Measurements from ENCODE around the gene SLC16A11. TPM values are rescaled to one million over a fixed set of nuclear protein-coding genes. Genes with fewer than 3 reads are reported as not detected.

Gene SLC16A11
- total and polyA plus RNA-seq, 2 of the 4 experiments (the other 2 are of a cell fraction), result not detected

DNA sequence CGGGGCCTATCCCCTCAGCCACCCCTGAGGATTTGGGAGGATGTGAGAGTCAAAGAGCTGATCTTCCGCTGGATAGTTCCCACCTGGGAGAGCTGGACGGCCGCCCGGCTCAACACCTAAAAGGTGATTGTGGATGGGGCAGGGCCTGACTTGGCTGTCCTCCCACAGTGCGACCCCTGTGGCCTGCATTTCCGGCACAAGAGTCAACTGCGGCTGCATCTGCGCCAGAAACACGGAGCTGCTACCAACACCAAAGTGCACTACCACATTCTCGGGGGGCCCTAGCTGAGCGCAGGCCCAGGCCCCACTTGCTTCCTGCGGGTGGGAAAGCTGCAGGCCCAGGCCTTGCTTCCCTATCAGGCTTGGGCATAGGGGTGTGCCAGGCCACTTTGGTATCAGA, 16.6 kb downstream of the SLC16A11 start:
- no peak overlapping the region for H2BK15ac ChIP-seq (ENCODE audit: low read depth, low read length)
- no peak overlapping the region for H2BK120ac ChIP-seq (ENCODE audit: low read depth, low read length)
- TF ChIP-seq MAFK (IDR thresholded peaks at IDR 0.05; ENCODE audit: low read depth, low read length), result no peak
- TF ChIP-seq CEBPB (IDR thresholded peaks at IDR 0.05; ENCODE audit: low read depth, low read length), result no peak
- no peak for TF ChIP-seq MXI1 (IDR thresholded peaks at IDR 0.05; ENCODE audit: borderline replicate concordance, low read depth, low read length)
- TF ChIP-seq RAD21 (IDR thresholded peaks at IDR 0.05; ENCODE audit: low read length), result no peak
- no peaks in the 10 kb centered on the region for H3K9me3 ChIP-seq (ENCODE audit: control insufficient read depth, insufficient read depth, low read length)
- H3K4me3 ChIP-seq (ENCODE audit: insufficient read depth, low read depth, low read length), result no peak overlapping the region
- ATAC-seq (ENCODE audit: low read depth), result no peak
- in situ Hi-C loops (cut with MboI; ENCODE audit: low sequenced_read_pairs) (no loop called here), dilution Hi-C loops (cut with HindIII; ENCODE audit: low sequenced_read_pairs, unreplicated experiment) (no loop called here), intact Hi-C loops (cut with micrococcal nuclease) (no loop called here)
- no peaks in the 10 kb centered on the region for H3K4me1 ChIP-seq (ENCODE audit: control insufficient read depth, insufficient read depth, low read length)
- no peaks in the 10 kb centered on the region for H3K36me3 ChIP-seq (ENCODE audit: control insufficient read depth, insufficient read depth, low read length)
- no peaks in the 10 kb centered on the region for H3K79me1 ChIP-seq (ENCODE audit: low read depth in 1 of 2, low read length in 2 of 2)
- peaks cover 17% of the 10 kb centered on the region; the same call in 1 of the 2 replicates for H3K27me3 ChIP-seq (ENCODE audit: control insufficient read depth, insufficient read depth, low read length)
- no peak overlapping the region for H2BK5ac ChIP-seq (ENCODE audit: low read depth, low read length, poor library complexity, severe bottlenecking)
- no peak overlapping the region for H2AK5ac ChIP-seq (ENCODE audit: low read depth, low read length)
- ChIA-PET CTCF (interaction anchor here (0.5 kb wide), 1 partner anchor 287 kb away, joined by 4 read pairs; no protein-coding TSS in a partner anchor), POLR2A (ENCODE audit: unreplicated experiment) (interaction anchor here (0.7 kb wide), 1 partner anchor 9 kb away, joined by 4 read pairs; the partner anchor contains the start of gene SLC16A13)
- 36% methylated on average over 8 of the region's 13 CpGs; no CpG with 5 or more reads in 1 of the 2 experiments for WGBS, 2 experiments (ENCODE audit: extremely low coverage in 2 of 2, insufficient read length in 1 of 2)
- H4K20me1 ChIP-seq (ENCODE audit: insufficient read depth, low read length), result no peaks in the 10 kb centered on the region
- no peak overlapping the region for H4K91ac ChIP-seq (ENCODE audit: insufficient read depth, low read depth, low read length)
- no peak overlapping the region for H3K14ac ChIP-seq (replicated peaks; ENCODE audit: low read depth, low read length)
- no peak overlapping the region for H2AK9ac ChIP-seq (replicated peaks; ENCODE audit: low read depth, low read length, poor library complexity)
- no peak overlapping the region for H4K8ac ChIP-seq (ENCODE audit: low read depth in 2 of 2, low read length in 2 of 2)
- no peak overlapping the region for H2BK20ac ChIP-seq (ENCODE audit: low read depth, low read length)
- H3K4ac ChIP-seq (ENCODE audit: low read depth, low read length), result no peak overlapping the region
- H2AFZ ChIP-seq (replicated peaks; ENCODE audit: low read length, poor library complexity), result peak overlapping the region; percentile 5
- no peak overlapping the region for H3K4me2 ChIP-seq (ENCODE audit: low read depth, low read length)
- no peak for DNase-seq
- BruUV-seq (replicated peaks), result no TSS peak
- H3K23ac ChIP-seq (ENCODE audit: low read depth, low read length), result no peak overlapping the region
- H3K18ac ChIP-seq (ENCODE audit: low read depth, low read length), result no peak overlapping the region
- H3K27ac ChIP-seq (ENCODE audit: insufficient read depth, low read length), result no peak overlapping the region
- H3K9me1 ChIP-seq (ENCODE audit: insufficient read depth, low read length), result no peaks in the 10 kb centered on the region
- H3K56ac ChIP-seq (ENCODE audit: extremely low read depth, insufficient read depth, low read length), result no peak overlapping the region
- H3K9ac ChIP-seq (ENCODE audit: low read depth, low read length), result no peak overlapping the region
- no peak overlapping the region for H4K5ac ChIP-seq (ENCODE audit: low read depth, low read length)

Data from IMR-90 (cell line).